Astrocyte (in vitro differentiated cells and primary cell): ENCODE measurements around the gene HABP4.

ENCODE experiments used
- EZH2 ChIP-seq: IDR thresholded peaks from 2 replicates; pipeline ENCODE4 v1.6.1; 2012; ENCODE audit warnings: mild to moderate bottlenecking, low read length, inconsistent platforms; ENCODE audit not compliant: insufficient read depth
- TF ChIP-seq, protein P1 (sequence below): IDR thresholded peaks from 2 replicates; pipeline ENCODE4 v1.5.1; 2011; ENCODE audit warnings: low read depth, mild to moderate bottlenecking, inconsistent platforms, low read length, moderate library complexity; ENCODE audit not compliant: insufficient read depth

DNA sequence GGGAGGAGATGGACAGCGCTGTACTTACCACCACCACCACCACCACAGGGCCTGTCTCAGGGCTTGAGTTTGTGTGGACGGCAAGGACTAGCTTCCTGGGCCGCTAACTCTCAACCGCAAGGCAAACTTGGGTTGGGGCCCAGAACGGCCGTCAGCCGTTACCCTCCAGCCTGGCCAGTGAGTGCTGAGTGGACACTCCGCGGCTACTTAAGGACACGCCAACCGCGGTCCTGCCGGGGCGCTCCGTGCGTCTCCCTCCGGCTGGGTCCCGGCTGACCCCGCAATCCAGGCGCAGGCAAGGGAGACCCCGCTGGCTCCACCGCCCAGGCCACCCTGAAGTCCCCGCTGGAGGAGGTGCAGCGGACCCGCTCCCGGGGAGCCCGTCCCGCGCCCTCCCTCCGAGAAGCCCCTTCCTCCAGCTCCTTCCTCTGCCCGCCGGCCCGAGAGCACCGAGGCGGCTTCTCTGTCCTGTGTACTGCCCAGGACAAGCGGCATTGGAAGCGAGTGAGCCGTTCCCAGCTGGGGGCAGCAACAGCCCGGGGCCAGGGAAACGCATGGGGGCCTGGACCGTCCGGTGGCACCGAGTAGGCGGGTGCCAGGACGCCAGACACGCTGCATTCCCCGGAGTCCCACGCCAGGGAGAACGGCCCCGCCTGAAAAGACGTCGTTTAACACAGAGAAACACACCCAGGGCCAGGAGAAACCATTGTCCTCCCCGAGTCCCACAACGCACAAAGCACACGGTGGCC is 46.6 kb downstream of the HABP4 start:
- TF ChIP-seq EZH2: no peak
- TF ChIP-seq, protein P1, sequence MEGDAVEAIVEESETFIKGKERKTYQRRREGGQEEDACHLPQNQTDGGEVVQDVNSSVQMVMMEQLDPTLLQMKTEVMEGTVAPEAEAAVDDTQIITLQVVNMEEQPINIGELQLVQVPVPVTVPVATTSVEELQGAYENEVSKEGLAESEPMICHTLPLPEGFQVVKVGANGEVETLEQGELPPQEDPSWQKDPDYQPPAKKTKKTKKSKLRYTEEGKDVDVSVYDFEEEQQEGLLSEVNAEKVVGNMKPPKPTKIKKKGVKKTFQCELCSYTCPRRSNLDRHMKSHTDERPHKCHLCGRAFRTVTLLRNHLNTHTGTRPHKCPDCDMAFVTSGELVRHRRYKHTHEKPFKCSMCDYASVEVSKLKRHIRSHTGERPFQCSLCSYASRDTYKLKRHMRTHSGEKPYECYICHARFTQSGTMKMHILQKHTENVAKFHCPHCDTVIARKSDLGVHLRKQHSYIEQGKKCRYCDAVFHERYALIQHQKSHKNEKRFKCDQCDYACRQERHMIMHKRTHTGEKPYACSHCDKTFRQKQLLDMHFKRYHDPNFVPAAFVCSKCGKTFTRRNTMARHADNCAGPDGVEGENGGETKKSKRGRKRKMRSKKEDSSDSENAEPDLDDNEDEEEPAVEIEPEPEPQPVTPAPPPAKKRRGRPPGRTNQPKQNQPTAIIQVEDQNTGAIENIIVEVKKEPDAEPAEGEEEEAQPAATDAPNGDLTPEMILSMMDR: no peak
